HL-60/S4 treated with retinoic acid at 250 ng/mL for 4 days and 3 days (cell line): ENCODE results near the gene ACTC1.

Experiments used
- in situ Hi-C: fragments of 300-500 bp; cut with MboI; formaldehyde crosslinking; loops from 2 replicates; pipeline ENCODE4 v1.7.0; 2022; ENCODE audit warnings: low sequenced_read_pairs

ACTC1 gene

GRCh38 chr15:34802371-34802770 lies 7.0 kb upstream of the ACTC1 start:
- in situ Hi-C loops, result no loop called here

- in situ Hi-C loops, result no loop called here
Measured at GRCh38 chr15:34799149-34800101, 4.1 kb upstream of the ACTC1 start.

- in situ Hi-C loops, result no loop called here
Measured at GRCh38 chr15:34796847-34797435, 1.6 kb upstream of the ACTC1 start.

GRCh38 chr15:34794590-34795206 lies 651 bp downstream of the ACTC1 start:
- in situ Hi-C loops, result no loop called here

- in situ Hi-C loops, result no loop called here
Measured at GRCh38 chr15:34793901-34794300, 1.4 kb downstream of the ACTC1 start.

- in situ Hi-C loops, result no loop called here
Measured at GRCh38 chr15:34793071-34793470, 2.3 kb downstream of the ACTC1 start.

GRCh38 chr15:34791701-34792100 lies 3.6 kb downstream of the ACTC1 start:
- in situ Hi-C loops, result no loop called here

GRCh38 chr15:34790121-34790520 lies 5.2 kb downstream of the ACTC1 start:
- in situ Hi-C loops, result no loop called here

- in situ Hi-C loops, result no loop called here
Measured at GRCh38 chr15:34789326-34789725, 6.0 kb downstream of the ACTC1 start.

- in situ Hi-C loops, result no loop called here
Measured at GRCh38 chr15:34786206-34786605, 9.1 kb downstream of the ACTC1 start.

GRCh38 chr15:34783991-34784390 lies 11.4 kb downstream of the ACTC1 start:
- in situ Hi-C loops, result no loop called here

GRCh38 chr15:34783431-34783830 lies 11.9 kb downstream of the ACTC1 start:
- in situ Hi-C loops, result no loop called here

- in situ Hi-C loops, result no loop called here
Measured at GRCh38 chr15:34782901-34783300, 12.4 kb downstream of the ACTC1 start.

- in situ Hi-C loops, result no loop called here
Measured at GRCh38 chr15:34780725-34781124, 14.6 kb downstream of the ACTC1 start.

- in situ Hi-C loops, result no loop called here
Measured at GRCh38 chr15:34776606-34777105, 18.7 kb downstream of the ACTC1 start.

- in situ Hi-C loops, result no loop called here
Measured at GRCh38 chr15:34773917-34774316, 21.4 kb downstream of the ACTC1 start.

- in situ Hi-C loops, result no loop called here
Measured at GRCh38 chr15:34773013-34773412, 22.3 kb downstream of the ACTC1 start.

GRCh38 chr15:34772312-34772711 lies 23.0 kb downstream of the ACTC1 start:
- in situ Hi-C loops, result no loop called here

- in situ Hi-C loops, result no loop called here
Measured at GRCh38 chr15:34769711-34770110, 25.6 kb downstream of the ACTC1 start.

- in situ Hi-C loops, result no loop called here
Measured at GRCh38 chr15:34768530-34768929, 26.8 kb downstream of the ACTC1 start.

- in situ Hi-C loops, result no loop called here
Measured at GRCh38 chr15:34765741-34766140, 29.6 kb downstream of the ACTC1 start.

- in situ Hi-C loops, result no loop called here
Measured at GRCh38 chr15:34760909-34761308, 34.4 kb downstream of the ACTC1 start.
